ENCODE results near the gene CLCNKB. TPM values are rescaled to one million over a fixed set of nuclear protein-coding genes. Genes with fewer than 3 reads are reported as not detected.

CLCNKB gene
- total RNA-seq, 1 donor from 2014 or later: 0.64 TPM

- H2AFZ ChIP-seq (ENCODE audit: low read depth, low read length): no peak overlapping the region
- peak; percentile 78 for DNase-seq (ENCODE audit: low read depth)
- Mint-ChIP-seq H3K36me3 (ENCODE audit: low read depth, unreplicated experiment) (no peaks in the 10 kb centered on the region), H3K4me1 (ENCODE audit: low read depth, unreplicated experiment) (peaks cover 5% of the 10 kb centered on the region), H3K9me3 (ENCODE audit: unreplicated experiment) (no peaks in the 10 kb centered on the region), H3K4me3 (ENCODE audit: unreplicated experiment) (no peak overlapping the region), H3K27me3 (ENCODE audit: low read depth, unreplicated experiment) (peaks cover 32% of the 10 kb centered on the region), H3K27ac (ENCODE audit: unreplicated experiment) (no peak overlapping the region)
- H3K27ac ChIP-seq (ENCODE audit: low read depth, low read length): peak overlapping the region; percentile 80
- H3K4me2 ChIP-seq (ENCODE audit: low read length): peak overlapping the region; percentile 48
- no peaks in the 10 kb centered on the region for H3K79me2 ChIP-seq (ENCODE audit: insufficient read depth, low read length)
- peak overlapping the region; percentile 65 for H3K9ac ChIP-seq (ENCODE audit: low read length)
- no peaks in the 10 kb centered on the region for H3K36me3 ChIP-seq (ENCODE audit: insufficient read depth, low read length)
- no peaks in the 10 kb centered on the region for H3K9me3 ChIP-seq (ENCODE audit: insufficient read depth, low read depth, low read length)
- no peaks in the 10 kb centered on the region for H4K20me1 ChIP-seq (ENCODE audit: insufficient read depth, low read length)
- peaks cover 35% of the 10 kb centered on the region for H3K4me1 ChIP-seq (ENCODE audit: insufficient read depth, low read length)
- H3K27me3 ChIP-seq (ENCODE audit: insufficient read depth, low read length): no peaks in the 10 kb centered on the region
- FAIRE-seq: no peak
- TF ChIP-seq, protein P1, sequence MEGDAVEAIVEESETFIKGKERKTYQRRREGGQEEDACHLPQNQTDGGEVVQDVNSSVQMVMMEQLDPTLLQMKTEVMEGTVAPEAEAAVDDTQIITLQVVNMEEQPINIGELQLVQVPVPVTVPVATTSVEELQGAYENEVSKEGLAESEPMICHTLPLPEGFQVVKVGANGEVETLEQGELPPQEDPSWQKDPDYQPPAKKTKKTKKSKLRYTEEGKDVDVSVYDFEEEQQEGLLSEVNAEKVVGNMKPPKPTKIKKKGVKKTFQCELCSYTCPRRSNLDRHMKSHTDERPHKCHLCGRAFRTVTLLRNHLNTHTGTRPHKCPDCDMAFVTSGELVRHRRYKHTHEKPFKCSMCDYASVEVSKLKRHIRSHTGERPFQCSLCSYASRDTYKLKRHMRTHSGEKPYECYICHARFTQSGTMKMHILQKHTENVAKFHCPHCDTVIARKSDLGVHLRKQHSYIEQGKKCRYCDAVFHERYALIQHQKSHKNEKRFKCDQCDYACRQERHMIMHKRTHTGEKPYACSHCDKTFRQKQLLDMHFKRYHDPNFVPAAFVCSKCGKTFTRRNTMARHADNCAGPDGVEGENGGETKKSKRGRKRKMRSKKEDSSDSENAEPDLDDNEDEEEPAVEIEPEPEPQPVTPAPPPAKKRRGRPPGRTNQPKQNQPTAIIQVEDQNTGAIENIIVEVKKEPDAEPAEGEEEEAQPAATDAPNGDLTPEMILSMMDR (IDR thresholded peaks at IDR 0.05; ENCODE audit: insufficient read depth, low read depth, low read length): no peak
- TF ChIP-seq EZH2 (IDR thresholded peaks at IDR 0.05; ENCODE audit: insufficient read depth, low read length): no peak
- no peak overlapping the region for H3K4me3 ChIP-seq (ENCODE audit: insufficient read depth, low read depth, low read length)
Measured at GRCh38 chr1:16075337-16076030, 31.9 kb downstream of the CLCNKB start.

- H3K36me3 Mint-ChIP-seq (ENCODE audit: low read depth, unreplicated experiment): no peaks in the 10 kb centered on the region
- H3K4me3 Mint-ChIP-seq (ENCODE audit: unreplicated experiment): no peak overlapping the region
- Histone ChIP-seq H3K27me3 (ENCODE audit: insufficient read depth, low read length) (no peaks in the 10 kb centered on the region), H3K79me2 (ENCODE audit: insufficient read depth, low read length) (no peaks in the 10 kb centered on the region), H3K27ac (ENCODE audit: low read depth, low read length) (peak overlapping the region; percentile 80), H4K20me1 (ENCODE audit: insufficient read depth, low read length) (no peaks in the 10 kb centered on the region), H2AFZ (ENCODE audit: low read depth, low read length) (no peak overlapping the region), H3K9ac (ENCODE audit: low read length) (peak overlapping the region; percentile 65), H3K4me2 (ENCODE audit: low read length) (peak overlapping the region; percentile 48), H3K4me3 (ENCODE audit: insufficient read depth, low read depth, low read length) (no peak overlapping the region), H3K36me3 (ENCODE audit: insufficient read depth, low read length) (no peaks in the 10 kb centered on the region), H3K4me1 (ENCODE audit: insufficient read depth, low read length) (peaks cover 35% of the 10 kb centered on the region), H3K9me3 (ENCODE audit: insufficient read depth, low read depth, low read length) (no peaks in the 10 kb centered on the region)
- no peak for TF ChIP-seq EZH2 (IDR thresholded peaks at IDR 0.05; ENCODE audit: insufficient read depth, low read length)
- TF ChIP-seq, protein P1 (IDR thresholded peaks at IDR 0.05; ENCODE audit: insufficient read depth, low read depth, low read length): no peak
- peaks cover 30% of the 10 kb centered on the region for H3K27me3 Mint-ChIP-seq (ENCODE audit: low read depth, unreplicated experiment)
- H3K27ac Mint-ChIP-seq (ENCODE audit: unreplicated experiment): peak overlapping the region; percentile 47
- FAIRE-seq: no peak
- DNase-seq (ENCODE audit: low read depth): peak; percentile 87
- peaks cover 5% of the 10 kb centered on the region for H3K4me1 Mint-ChIP-seq (ENCODE audit: low read depth, unreplicated experiment)
- no peaks in the 10 kb centered on the region for H3K9me3 Mint-ChIP-seq (ENCODE audit: unreplicated experiment)
Measured at GRCh38 chr1:16076031-16076864, 32.7 kb downstream of the CLCNKB start.
